Measurements from ENCODE around the gene OOSP4B.

GRCh38 chr11:60056349-60056969 is 39.5 kb downstream of the OOSP4B start, which contains the start of gene MS4A3:
- TF ChIP-seq, protein P1, sequence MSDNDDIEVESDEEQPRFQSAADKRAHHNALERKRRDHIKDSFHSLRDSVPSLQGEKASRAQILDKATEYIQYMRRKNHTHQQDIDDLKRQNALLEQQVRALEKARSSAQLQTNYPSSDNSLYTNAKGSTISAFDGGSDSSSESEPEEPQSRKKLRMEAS (IDR thresholded peaks at IDR 0.05; ENCODE audit: low read depth) = no peak
- TF ChIP-seq, protein P2, sequence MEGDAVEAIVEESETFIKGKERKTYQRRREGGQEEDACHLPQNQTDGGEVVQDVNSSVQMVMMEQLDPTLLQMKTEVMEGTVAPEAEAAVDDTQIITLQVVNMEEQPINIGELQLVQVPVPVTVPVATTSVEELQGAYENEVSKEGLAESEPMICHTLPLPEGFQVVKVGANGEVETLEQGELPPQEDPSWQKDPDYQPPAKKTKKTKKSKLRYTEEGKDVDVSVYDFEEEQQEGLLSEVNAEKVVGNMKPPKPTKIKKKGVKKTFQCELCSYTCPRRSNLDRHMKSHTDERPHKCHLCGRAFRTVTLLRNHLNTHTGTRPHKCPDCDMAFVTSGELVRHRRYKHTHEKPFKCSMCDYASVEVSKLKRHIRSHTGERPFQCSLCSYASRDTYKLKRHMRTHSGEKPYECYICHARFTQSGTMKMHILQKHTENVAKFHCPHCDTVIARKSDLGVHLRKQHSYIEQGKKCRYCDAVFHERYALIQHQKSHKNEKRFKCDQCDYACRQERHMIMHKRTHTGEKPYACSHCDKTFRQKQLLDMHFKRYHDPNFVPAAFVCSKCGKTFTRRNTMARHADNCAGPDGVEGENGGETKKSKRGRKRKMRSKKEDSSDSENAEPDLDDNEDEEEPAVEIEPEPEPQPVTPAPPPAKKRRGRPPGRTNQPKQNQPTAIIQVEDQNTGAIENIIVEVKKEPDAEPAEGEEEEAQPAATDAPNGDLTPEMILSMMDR (IDR thresholded peaks at IDR 0.05) = no peak
- TF ChIP-seq EZH2phosphoT487 (IDR thresholded peaks at IDR 0.05; ENCODE audit: borderline replicate concordance, low read depth) (no peak), RCOR1 (IDR thresholded peaks at IDR 0.05; ENCODE audit: low read length) (no peak), YY1 (IDR thresholded peaks at IDR 0.05; ENCODE audit: low read depth) (no peak), RFX5 (IDR thresholded peaks at IDR 0.05; ENCODE audit: low read length) (no peak), EP300 (IDR thresholded peaks at IDR 0.05; ENCODE audit: borderline replicate concordance in 1 of 2, low read depth in 1 of 2, low read length in 1 of 2) (no peak)
- TF ChIP-seq, protein P3, sequence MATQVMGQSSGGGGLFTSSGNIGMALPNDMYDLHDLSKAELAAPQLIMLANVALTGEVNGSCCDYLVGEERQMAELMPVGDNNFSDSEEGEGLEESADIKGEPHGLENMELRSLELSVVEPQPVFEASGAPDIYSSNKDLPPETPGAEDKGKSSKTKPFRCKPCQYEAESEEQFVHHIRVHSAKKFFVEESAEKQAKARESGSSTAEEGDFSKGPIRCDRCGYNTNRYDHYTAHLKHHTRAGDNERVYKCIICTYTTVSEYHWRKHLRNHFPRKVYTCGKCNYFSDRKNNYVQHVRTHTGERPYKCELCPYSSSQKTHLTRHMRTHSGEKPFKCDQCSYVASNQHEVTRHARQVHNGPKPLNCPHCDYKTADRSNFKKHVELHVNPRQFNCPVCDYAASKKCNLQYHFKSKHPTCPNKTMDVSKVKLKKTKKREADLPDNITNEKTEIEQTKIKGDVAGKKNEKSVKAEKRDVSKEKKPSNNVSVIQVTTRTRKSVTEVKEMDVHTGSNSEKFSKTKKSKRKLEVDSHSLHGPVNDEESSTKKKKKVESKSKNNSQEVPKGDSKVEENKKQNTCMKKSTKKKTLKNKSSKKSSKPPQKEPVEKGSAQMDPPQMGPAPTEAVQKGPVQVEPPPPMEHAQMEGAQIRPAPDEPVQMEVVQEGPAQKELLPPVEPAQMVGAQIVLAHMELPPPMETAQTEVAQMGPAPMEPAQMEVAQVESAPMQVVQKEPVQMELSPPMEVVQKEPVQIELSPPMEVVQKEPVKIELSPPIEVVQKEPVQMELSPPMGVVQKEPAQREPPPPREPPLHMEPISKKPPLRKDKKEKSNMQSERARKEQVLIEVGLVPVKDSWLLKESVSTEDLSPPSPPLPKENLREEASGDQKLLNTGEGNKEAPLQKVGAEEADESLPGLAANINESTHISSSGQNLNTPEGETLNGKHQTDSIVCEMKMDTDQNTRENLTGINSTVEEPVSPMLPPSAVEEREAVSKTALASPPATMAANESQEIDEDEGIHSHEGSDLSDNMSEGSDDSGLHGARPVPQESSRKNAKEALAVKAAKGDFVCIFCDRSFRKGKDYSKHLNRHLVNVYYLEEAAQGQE (IDR thresholded peaks at IDR 0.05; ENCODE audit: low read depth, low read length) = no peak
- TF ChIP-seq, protein P4, sequence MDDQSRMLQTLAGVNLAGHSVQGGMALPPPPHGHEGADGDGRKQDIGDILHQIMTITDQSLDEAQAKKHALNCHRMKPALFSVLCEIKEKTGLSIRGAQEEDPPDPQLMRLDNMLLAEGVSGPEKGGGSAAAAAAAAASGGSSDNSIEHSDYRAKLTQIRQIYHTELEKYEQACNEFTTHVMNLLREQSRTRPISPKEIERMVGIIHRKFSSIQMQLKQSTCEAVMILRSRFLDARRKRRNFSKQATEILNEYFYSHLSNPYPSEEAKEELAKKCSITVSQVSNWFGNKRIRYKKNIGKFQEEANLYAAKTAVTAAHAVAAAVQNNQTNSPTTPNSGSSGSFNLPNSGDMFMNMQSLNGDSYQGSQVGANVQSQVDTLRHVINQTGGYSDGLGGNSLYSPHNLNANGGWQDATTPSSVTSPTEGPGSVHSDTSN (IDR thresholded peaks at IDR 0.05) = no peak

Measured in SK-N-SH (cell line).